B cell (primary cell): Measurements from ENCODE around the gene OR2T10.

Experiments used
- EZH2 ChIP-seq: IDR thresholded peaks from 2 replicates; pipeline ENCODE4 v1.6.1; 2012; ENCODE audit warnings: borderline replicate concordance, low read depth, mild to moderate bottlenecking, moderate library complexity, low read length; ENCODE audit not compliant: insufficient read depth, poor library complexity, severe bottlenecking
- TF ChIP-seq, protein P1 (sequence below): fragments of 200-600 bp; IDR thresholded peaks from one replicate; pipeline ENCODE4 v1.8.0; 2022; ENCODE audit warnings: antibody characterized with exemption, mild to moderate bottlenecking

DNA sequence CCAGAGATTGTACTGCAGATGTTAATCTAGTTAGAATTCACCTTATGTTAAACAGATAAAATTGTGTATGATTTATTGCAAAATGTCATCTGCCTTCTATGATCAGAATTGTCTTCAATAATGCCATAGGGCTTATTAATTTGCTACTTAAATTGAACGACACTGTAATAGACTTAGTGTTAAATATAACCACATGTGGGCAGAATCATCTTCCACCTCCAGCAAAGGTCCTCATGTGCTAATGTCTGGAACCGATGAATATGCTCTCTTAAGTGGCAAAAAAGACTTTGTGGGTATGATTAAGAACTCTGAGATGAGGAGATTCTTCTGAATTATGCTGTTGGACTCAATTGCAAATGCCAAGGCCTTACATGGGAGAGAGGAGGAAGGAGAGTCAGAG, 33.1 kb upstream of the OR2T10 start:
- TF ChIP-seq, protein P1, sequence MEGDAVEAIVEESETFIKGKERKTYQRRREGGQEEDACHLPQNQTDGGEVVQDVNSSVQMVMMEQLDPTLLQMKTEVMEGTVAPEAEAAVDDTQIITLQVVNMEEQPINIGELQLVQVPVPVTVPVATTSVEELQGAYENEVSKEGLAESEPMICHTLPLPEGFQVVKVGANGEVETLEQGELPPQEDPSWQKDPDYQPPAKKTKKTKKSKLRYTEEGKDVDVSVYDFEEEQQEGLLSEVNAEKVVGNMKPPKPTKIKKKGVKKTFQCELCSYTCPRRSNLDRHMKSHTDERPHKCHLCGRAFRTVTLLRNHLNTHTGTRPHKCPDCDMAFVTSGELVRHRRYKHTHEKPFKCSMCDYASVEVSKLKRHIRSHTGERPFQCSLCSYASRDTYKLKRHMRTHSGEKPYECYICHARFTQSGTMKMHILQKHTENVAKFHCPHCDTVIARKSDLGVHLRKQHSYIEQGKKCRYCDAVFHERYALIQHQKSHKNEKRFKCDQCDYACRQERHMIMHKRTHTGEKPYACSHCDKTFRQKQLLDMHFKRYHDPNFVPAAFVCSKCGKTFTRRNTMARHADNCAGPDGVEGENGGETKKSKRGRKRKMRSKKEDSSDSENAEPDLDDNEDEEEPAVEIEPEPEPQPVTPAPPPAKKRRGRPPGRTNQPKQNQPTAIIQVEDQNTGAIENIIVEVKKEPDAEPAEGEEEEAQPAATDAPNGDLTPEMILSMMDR = no peak
- TF ChIP-seq EZH2 = no peak
